ENCODE results near the gene BMPR1A.

Gene BMPR1A

GRCh38 chr10:86756511-86757112 lies at the start of gene BMPR1A:
TSS of gene BMPR1A (plus strand) at chr10:86756619. CDS start at chr10:86876019, 119,400 bp downstream.
- DNase-seq (ENCODE audit: low read depth in 2 of 2, low spot score in 1 of 2), result no peak

- DNase-seq (ENCODE audit: low read depth in 2 of 2, low spot score in 1 of 2), result no peak
These were observed 49.4 kb upstream of the BMPR1A start for GRCh38 chr10:86706977-86707376.

GRCh38 chr10:86707505-86707904 lies 48.9 kb upstream of the BMPR1A start:
- no peak for DNase-seq (ENCODE audit: low read depth in 2 of 2, low spot score in 1 of 2)

- DNase-seq (ENCODE audit: low read depth in 2 of 2, low spot score in 1 of 2), result no peak
These were observed 48.2 kb upstream of the BMPR1A start for GRCh38 chr10:86708068-86708782.

GRCh38 chr10:86708783-86709380 lies 47.5 kb upstream of the BMPR1A start:
- no peak for DNase-seq (ENCODE audit: low read depth in 2 of 2, low spot score in 1 of 2)

- DNase-seq (ENCODE audit: low read depth in 2 of 2, low spot score in 1 of 2), result no peak
These were observed 46.8 kb upstream of the BMPR1A start for GRCh38 chr10:86709396-86710185.

GRCh38 chr10:86710987-86711512 lies 45.4 kb upstream of the BMPR1A start:
- DNase-seq (ENCODE audit: low read depth in 2 of 2, low spot score in 1 of 2), result peak; percentile 43 to 66

- peak; percentile 10 for DNase-seq (ENCODE audit: low read depth in 2 of 2, low spot score in 1 of 2)
These were observed 44.7 kb upstream of the BMPR1A start for GRCh38 chr10:86711513-86712316.

GRCh38 chr10:86712317-86712707 lies 44.1 kb upstream of the BMPR1A start:
- no peak for DNase-seq (ENCODE audit: low read depth in 2 of 2, low spot score in 1 of 2)

- no peak for DNase-seq (ENCODE audit: low read depth in 2 of 2, low spot score in 1 of 2)
These were observed 41.1 kb upstream of the BMPR1A start for GRCh38 chr10:86715156-86715795.

- no peak for DNase-seq (ENCODE audit: low read depth in 2 of 2, low spot score in 1 of 2)
These were observed 40.6 kb upstream of the BMPR1A start for GRCh38 chr10:86715836-86716235.

GRCh38 chr10:86716466-86716865 lies 40.0 kb upstream of the BMPR1A start:
- DNase-seq (ENCODE audit: low read depth in 2 of 2, low spot score in 1 of 2), result no peak

GRCh38 chr10:86718556-86718955 lies 37.9 kb upstream of the BMPR1A start:
- no peak for DNase-seq (ENCODE audit: low read depth in 2 of 2, low spot score in 1 of 2)

- no peak for DNase-seq (ENCODE audit: low read depth in 2 of 2, low spot score in 1 of 2)
These were observed 35.2 kb upstream of the BMPR1A start for GRCh38 chr10:86721232-86721631.

GRCh38 chr10:86723009-86723408 lies 33.4 kb upstream of the BMPR1A start:
- no peak for DNase-seq (ENCODE audit: low read depth in 2 of 2, low spot score in 1 of 2)

- DNase-seq (ENCODE audit: low read depth in 2 of 2, low spot score in 1 of 2), result no peak
These were observed 32.0 kb upstream of the BMPR1A start for GRCh38 chr10:86724445-86724844.

- no peak for DNase-seq (ENCODE audit: low read depth in 2 of 2, low spot score in 1 of 2)
These were observed 30.3 kb upstream of the BMPR1A start for GRCh38 chr10:86725980-86726676.

- no peak for DNase-seq (ENCODE audit: low read depth in 2 of 2, low spot score in 1 of 2)
These were observed 29.8 kb upstream of the BMPR1A start for GRCh38 chr10:86726677-86726999.

- DNase-seq (ENCODE audit: low read depth in 2 of 2, low spot score in 1 of 2), result no peak
These were observed 28.9 kb upstream of the BMPR1A start for GRCh38 chr10:86727470-86727869.

GRCh38 chr10:86728056-86728455 lies 28.4 kb upstream of the BMPR1A start:
- no peak for DNase-seq (ENCODE audit: low read depth in 2 of 2, low spot score in 1 of 2)

All from stimulated activated CD8-positive, alpha-beta memory T cell treated with anti-CD3 and anti-CD28 coated beads, Interleukin-4, amount 100 ng/mL, for 1 hour (primary cell).